ENCODE measurements around the gene PARL. TPM values are rescaled to one million over a fixed set of nuclear protein-coding genes. Genes with fewer than 3 reads are reported as not detected.

PARL gene
- total and polyA plus RNA-seq, 4 donors = 30.0 to 118 (median 54.8) TPM

- no peak for TF ChIP-seq CTCF (IDR thresholded peaks at IDR 0.05; ENCODE audit: control extremely low read depth, extremely low read depth)
Observed at GRCh38 chr3:183819831-183820230, 64.8 kb downstream of the PARL start.

GRCh38 chr3:183818706-183819624 lies 65.7 kb downstream of the PARL start:
- H3K4me3 ChIP-seq = no peak overlapping the region
- H3K27me3 ChIP-seq (ENCODE audit: control insufficient read depth in 3 of 3, insufficient read depth in 3 of 3, low read length in 2 of 3) = no peaks in the 10 kb centered on the region
- H3K4me1 ChIP-seq (ENCODE audit: control insufficient read depth in 5 of 5, insufficient read depth in 5 of 5, low read length in 5 of 5) = peaks cover 0 to 3% (median 0%) of the 10 kb centered on the region in 5 donors
- TF ChIP-seq CTCF (IDR thresholded peaks at IDR 0.05; ENCODE audit: control extremely low read depth, extremely low read depth) = no peak
- H3K9me3 ChIP-seq (ENCODE audit: control insufficient read depth in 4 of 4, insufficient read depth in 3 of 4, low read length in 3 of 4) = no peaks in the 10 kb centered on the region
- H3K9ac ChIP-seq (ENCODE audit: insufficient read depth in 1 of 2, low read length in 2 of 2) = no peak overlapping the region
- DNase-seq = no peak
- 89 to 92% methylated on average over 25 of the region's 25 CpGs for WGBS, 2 donors
- H3K36me3 ChIP-seq (ENCODE audit: control insufficient read depth in 4 of 4, insufficient read depth in 4 of 4, low read length in 4 of 4) = peaks cover 0 to 2% (median 0%) of the 10 kb centered on the region in 4 donors
- no peak for ATAC-seq (ENCODE audit: insufficient read depth, low FRiP score)
- H3K27ac ChIP-seq (ENCODE audit: low read depth in 1 of 2, low read length in 1 of 2) = no peak overlapping the region

More at GRCh38 chr3:183819831-183820230, 64.8 kb downstream of the PARL start:
- no peak overlapping the region for H3K9ac ChIP-seq (ENCODE audit: insufficient read depth in 1 of 2, low read length in 2 of 2)
- peaks cover 0 to 2% (median 0%) of the 10 kb centered on the region in 4 donors for H3K36me3 ChIP-seq (ENCODE audit: control insufficient read depth in 4 of 4, insufficient read depth in 4 of 4, low read length in 4 of 4)
- no peak overlapping the region for H3K27ac ChIP-seq (ENCODE audit: low read depth in 1 of 2, low read length in 1 of 2)
- H3K27me3 ChIP-seq (ENCODE audit: control insufficient read depth in 3 of 3, insufficient read depth in 3 of 3, low read length in 2 of 3) = no peaks in the 10 kb centered on the region
- H3K9me3 ChIP-seq (ENCODE audit: control insufficient read depth in 4 of 4, insufficient read depth in 3 of 4, low read length in 3 of 4) = no peaks in the 10 kb centered on the region
- no peak overlapping the region for H3K4me3 ChIP-seq
- DNase-seq = no peak
- H3K4me1 ChIP-seq (ENCODE audit: control insufficient read depth in 5 of 5, insufficient read depth in 5 of 5, low read length in 5 of 5) = peaks cover 0 to 7% (median 0%) of the 10 kb centered on the region in 5 donors
- no peak for ATAC-seq (ENCODE audit: insufficient read depth, low FRiP score)
- 85% methylated on average over 6 of the region's 6 CpGs for WGBS, 2 donors

GRCh38 chr3:183818041-183818620 lies 66.5 kb downstream of the PARL start:
- no peak for DNase-seq

More at GRCh38 chr3:183818041-183818620, 66.5 kb downstream of the PARL start:
- no peaks in the 10 kb centered on the region for H3K9me3 ChIP-seq (ENCODE audit: control insufficient read depth in 4 of 4, insufficient read depth in 3 of 4, low read length in 3 of 4)
- peaks cover 0 to 3% (median 0%) of the 10 kb centered on the region in 5 donors for H3K4me1 ChIP-seq (ENCODE audit: control insufficient read depth in 5 of 5, insufficient read depth in 5 of 5, low read length in 5 of 5)
- ATAC-seq (ENCODE audit: insufficient read depth, low FRiP score) = no peak
- no peak for TF ChIP-seq CTCF (IDR thresholded peaks at IDR 0.05; ENCODE audit: control extremely low read depth, extremely low read depth)
- H3K9ac ChIP-seq (ENCODE audit: insufficient read depth in 1 of 2, low read length in 2 of 2) = no peak overlapping the region
- no peak overlapping the region for H3K27ac ChIP-seq (ENCODE audit: low read depth in 1 of 2, low read length in 1 of 2)
- H3K36me3 ChIP-seq (ENCODE audit: control insufficient read depth in 4 of 4, insufficient read depth in 4 of 4, low read length in 4 of 4) = peaks cover 0 to 4% (median 0%) of the 10 kb centered on the region in 4 donors
- 87 to 88% methylated on average over 14 of the region's 14 CpGs for WGBS, 2 donors
- H3K4me3 ChIP-seq = no peak overlapping the region
- no peaks in the 10 kb centered on the region for H3K27me3 ChIP-seq (ENCODE audit: control insufficient read depth in 3 of 3, insufficient read depth in 3 of 3, low read length in 2 of 3)
